ENCODE data around the gene CYB561D2.

CYB561D2 gene

DNA sequence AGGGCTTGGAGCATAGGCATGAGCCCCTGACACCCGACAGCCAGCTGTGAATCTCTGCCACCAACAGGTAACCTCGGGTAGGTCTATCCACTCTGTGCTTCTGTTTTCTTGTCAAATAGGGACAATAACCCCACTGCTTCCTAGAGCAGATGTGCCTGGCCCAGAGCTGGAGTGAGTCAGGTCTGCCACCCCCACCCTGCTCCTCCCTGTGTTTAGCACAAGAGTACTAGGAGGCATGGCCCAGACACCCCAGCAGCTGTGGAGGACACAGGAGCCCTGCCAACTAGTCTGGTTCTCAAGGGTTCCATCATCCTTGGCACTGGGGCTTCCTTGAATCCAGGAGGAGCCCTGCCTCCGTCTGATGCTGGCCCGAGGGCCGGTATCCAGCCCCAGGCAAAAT, 42.4 kb downstream of the CYB561D2 start:
- DNase-seq = no peak

DNA sequence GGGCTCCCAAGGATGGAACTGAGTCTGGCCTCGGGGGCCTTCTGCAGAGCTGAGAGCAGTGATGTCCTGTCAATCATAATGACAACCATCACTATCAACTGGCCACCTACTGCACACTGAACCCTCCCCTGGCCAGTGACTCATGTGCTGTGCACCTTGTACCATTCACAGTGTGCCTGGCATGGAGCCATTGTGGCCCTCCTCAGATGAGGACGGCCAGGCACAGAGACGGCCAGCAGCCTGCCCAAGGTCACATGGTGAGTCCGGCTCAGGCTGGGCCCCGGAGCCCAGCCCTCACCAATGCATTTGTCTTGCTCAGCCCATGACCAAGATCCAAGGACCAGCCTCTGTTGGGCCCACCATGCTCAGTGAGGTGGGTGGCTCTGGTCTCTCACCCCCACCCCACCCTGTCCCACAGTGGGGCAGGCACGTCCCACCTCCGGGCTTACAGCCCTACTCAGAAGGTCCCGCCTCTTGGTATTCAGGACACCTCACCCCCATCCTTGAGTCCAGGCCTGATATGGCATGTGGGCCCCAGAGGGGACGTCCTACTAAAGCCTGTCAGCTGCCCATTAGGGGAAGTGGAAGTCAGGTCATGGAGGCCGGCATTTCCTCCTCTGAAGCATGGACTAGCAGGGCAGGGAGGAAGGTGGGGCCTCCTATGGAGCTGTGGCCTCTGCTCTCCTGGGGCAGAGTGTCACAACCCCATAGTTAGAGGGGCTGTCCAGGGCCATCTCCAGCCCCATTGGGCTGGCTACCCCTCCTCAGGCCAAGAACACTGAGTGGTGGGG, 44.6 kb downstream of the CYB561D2 start:
- DNase-seq = no peak

DNA sequence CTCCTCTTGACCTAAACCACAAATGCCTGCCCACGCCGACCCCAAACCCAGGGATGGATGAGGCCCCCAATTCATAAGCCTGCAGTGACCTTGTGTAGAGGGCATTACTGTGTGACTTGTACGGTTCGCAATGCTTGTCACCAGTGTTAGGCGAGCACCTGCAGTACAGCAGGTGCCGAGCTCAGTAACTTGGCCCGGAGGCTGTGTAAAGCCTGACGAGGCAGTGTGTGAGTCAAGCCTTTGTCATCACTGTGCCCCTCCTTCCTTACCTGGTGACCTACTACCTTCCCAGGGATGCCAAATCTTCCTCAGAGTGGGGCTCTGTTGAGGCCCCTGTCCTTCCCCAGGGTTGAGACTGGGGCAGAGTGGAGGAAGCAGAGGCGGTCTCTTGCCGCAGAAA, 45.8 kb downstream of the CYB561D2 start:
- DNase-seq = no peak

DNA sequence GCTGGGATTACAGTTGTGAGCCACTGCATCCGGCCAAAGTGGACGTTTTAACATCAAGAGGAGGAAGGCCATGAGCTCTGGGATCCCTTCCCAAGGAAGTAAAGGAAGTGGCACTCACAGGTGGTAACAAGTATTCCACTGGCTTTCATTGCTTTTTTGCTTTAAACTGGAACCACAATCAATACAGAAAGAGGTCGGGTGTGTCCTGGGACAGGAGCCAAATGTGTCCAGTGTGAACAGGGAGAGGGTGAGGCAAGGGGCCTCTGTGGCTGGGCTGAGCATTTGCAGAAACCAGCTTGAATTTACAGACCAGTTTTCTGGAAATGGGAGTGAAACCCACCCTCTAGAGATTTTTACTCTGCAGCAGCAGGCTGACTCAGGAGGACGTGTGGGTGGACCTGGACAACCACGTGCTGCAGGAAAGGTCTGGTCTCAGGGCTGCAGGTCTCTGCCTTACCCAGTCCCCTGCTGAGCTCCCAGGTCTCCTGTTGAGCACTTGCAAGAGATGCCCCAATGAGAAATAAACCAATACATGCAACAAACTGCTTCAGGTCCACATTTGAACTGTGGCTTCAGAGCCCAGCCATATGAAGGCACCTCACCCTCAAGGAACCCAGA, 51.4 kb downstream of the CYB561D2 start:
- no peak for DNase-seq
